ENCODE data around the gene AQP7.

DNA sequence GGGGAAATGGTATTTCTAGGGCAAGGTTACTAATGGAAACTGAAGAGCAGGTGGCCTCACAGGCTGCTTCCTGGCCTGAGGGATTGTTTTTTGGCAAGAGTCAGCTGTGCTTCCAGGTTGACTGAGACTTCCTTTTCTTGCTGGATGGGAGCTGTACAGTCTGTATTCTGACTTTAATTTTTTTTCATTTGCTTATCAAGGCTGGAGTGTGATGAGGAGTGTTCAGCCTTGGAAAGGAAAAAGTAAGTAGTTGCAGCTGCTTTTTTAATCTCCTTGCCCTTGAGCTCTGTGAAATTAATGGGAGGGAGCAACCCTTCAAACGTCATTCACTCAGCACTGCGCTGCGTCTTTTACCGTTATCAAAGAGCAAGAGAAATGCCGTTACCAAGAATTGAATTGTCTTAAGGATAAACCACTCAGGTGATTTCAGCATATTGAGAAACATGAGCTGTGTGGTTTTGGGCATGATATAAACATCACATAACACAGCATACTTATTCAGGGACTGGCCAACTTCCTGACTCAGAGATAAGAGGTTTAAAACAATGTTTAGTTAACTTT is 47.6 kb downstream of the AQP7 start:
- TF ChIP-seq, protein P1, sequence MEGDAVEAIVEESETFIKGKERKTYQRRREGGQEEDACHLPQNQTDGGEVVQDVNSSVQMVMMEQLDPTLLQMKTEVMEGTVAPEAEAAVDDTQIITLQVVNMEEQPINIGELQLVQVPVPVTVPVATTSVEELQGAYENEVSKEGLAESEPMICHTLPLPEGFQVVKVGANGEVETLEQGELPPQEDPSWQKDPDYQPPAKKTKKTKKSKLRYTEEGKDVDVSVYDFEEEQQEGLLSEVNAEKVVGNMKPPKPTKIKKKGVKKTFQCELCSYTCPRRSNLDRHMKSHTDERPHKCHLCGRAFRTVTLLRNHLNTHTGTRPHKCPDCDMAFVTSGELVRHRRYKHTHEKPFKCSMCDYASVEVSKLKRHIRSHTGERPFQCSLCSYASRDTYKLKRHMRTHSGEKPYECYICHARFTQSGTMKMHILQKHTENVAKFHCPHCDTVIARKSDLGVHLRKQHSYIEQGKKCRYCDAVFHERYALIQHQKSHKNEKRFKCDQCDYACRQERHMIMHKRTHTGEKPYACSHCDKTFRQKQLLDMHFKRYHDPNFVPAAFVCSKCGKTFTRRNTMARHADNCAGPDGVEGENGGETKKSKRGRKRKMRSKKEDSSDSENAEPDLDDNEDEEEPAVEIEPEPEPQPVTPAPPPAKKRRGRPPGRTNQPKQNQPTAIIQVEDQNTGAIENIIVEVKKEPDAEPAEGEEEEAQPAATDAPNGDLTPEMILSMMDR (IDR thresholded peaks at IDR 0.05; ENCODE audit: low read depth, low read length, missing input control), result no peak
- TF ChIP-seq, protein P2, sequence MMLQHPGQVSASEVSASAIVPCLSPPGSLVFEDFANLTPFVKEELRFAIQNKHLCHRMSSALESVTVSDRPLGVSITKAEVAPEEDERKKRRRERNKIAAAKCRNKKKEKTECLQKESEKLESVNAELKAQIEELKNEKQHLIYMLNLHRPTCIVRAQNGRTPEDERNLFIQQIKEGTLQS (IDR thresholded peaks at IDR 0.05), result no peak
- TF ChIP-seq MAX (IDR thresholded peaks at IDR 0.05), result no peak
- TF ChIP-seq YY1 (IDR thresholded peaks at IDR 0.05), result no peak
- TF ChIP-seq JUND (IDR thresholded peaks at IDR 0.05), result no peak
- no peak for TF ChIP-seq SP1 (IDR thresholded peaks at IDR 0.05)
- TF ChIP-seq RXRA (IDR thresholded peaks at IDR 0.05), result no peak
- TF ChIP-seq GABPA (IDR thresholded peaks at IDR 0.05 in 1 of 2, conservative IDR thresholded peaks at IDR 0.05 in 1 of 2), result no peak
- no peak for TF ChIP-seq RAD21 (IDR thresholded peaks at IDR 0.05)
- no peak for TF ChIP-seq FOXA1 (IDR thresholded peaks at IDR 0.05)
- TF ChIP-seq, protein P3, sequence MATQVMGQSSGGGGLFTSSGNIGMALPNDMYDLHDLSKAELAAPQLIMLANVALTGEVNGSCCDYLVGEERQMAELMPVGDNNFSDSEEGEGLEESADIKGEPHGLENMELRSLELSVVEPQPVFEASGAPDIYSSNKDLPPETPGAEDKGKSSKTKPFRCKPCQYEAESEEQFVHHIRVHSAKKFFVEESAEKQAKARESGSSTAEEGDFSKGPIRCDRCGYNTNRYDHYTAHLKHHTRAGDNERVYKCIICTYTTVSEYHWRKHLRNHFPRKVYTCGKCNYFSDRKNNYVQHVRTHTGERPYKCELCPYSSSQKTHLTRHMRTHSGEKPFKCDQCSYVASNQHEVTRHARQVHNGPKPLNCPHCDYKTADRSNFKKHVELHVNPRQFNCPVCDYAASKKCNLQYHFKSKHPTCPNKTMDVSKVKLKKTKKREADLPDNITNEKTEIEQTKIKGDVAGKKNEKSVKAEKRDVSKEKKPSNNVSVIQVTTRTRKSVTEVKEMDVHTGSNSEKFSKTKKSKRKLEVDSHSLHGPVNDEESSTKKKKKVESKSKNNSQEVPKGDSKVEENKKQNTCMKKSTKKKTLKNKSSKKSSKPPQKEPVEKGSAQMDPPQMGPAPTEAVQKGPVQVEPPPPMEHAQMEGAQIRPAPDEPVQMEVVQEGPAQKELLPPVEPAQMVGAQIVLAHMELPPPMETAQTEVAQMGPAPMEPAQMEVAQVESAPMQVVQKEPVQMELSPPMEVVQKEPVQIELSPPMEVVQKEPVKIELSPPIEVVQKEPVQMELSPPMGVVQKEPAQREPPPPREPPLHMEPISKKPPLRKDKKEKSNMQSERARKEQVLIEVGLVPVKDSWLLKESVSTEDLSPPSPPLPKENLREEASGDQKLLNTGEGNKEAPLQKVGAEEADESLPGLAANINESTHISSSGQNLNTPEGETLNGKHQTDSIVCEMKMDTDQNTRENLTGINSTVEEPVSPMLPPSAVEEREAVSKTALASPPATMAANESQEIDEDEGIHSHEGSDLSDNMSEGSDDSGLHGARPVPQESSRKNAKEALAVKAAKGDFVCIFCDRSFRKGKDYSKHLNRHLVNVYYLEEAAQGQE (IDR thresholded peaks at IDR 0.05), result no peak

Data from liver (tissue), 3 donors.